Measurements from ENCODE around the gene TMEM62.
A peak's percentile ranks its signal among the peaks of the same experiment; 100 is the strongest.

Gene TMEM62

GRCh38 chr15:43105778-43106485 is 27.5 kb upstream of the TMEM62 start, which contains the start of gene UBR1:
Gene UBR1 (minus strand): TSS chr15:43106038. CDS start chr15:43106022, 16 bp downstream.
- H3K36me3 ChIP-seq (ENCODE audit: insufficient read depth, low read length) = no peaks in the 10 kb centered on the region
- peak within 1 kb of the TSS; percentile 87 for H2AFZ ChIP-seq (ENCODE audit: low read length)
- peak within 1 kb of the TSS; percentile 99 for H3K4me2 ChIP-seq (ENCODE audit: low read depth, low read length, poor library complexity, severe bottlenecking)
- TF ChIP-seq CTCF (conservative IDR thresholded peaks at IDR 0.05; ENCODE audit: low read length) (no peak), EZH2phosphoT487 (IDR thresholded peaks at IDR 0.05; ENCODE audit: borderline replicate concordance) (no peak)
- H3K9me2 ChIP-seq (replicated peaks; ENCODE audit: low read depth, low read length) = no peaks in the 10 kb centered on the region
- H3K27me3 ChIP-seq (ENCODE audit: insufficient read depth, low read length, poor library complexity, severe bottlenecking) = no peaks in the 10 kb centered on the region
- H3F3A ChIP-seq (ENCODE audit: low read depth) = no peaks in the 10 kb centered on the region
- H3K79me2 ChIP-seq (ENCODE audit: insufficient read depth, low read length) = peaks cover 51% of the 10 kb centered on the region
- peak within 1 kb of the TSS; percentile 89 for H3K4me3 ChIP-seq (ENCODE audit: low read length, poor library complexity, severe bottlenecking)
- H3K9ac ChIP-seq (ENCODE audit: low read depth, low read length, poor library complexity, severe bottlenecking) = peak within 1 kb of the TSS; percentile 85
- H4K20me1 ChIP-seq (ENCODE audit: insufficient read depth, low read length, poor library complexity, severe bottlenecking) = peaks cover 18% of the 10 kb centered on the region
- H3K4me1 ChIP-seq (ENCODE audit: insufficient read depth, low read length, poor library complexity, severe bottlenecking) = peaks cover 36% of the 10 kb centered on the region
- H3K9me3 ChIP-seq (ENCODE audit: insufficient read depth, low read depth, low read length) = no peaks in the 10 kb centered on the region

- H2AFZ ChIP-seq (ENCODE audit: low read length) = peak overlapping the region; percentile 87
- no peaks in the 10 kb centered on the region for H3K36me3 ChIP-seq (ENCODE audit: insufficient read depth, low read length)
- H3K27me3 ChIP-seq (ENCODE audit: insufficient read depth, low read length, poor library complexity, severe bottlenecking) = no peaks in the 10 kb centered on the region
- peaks cover 46% of the 10 kb centered on the region for H3K79me2 ChIP-seq (ENCODE audit: insufficient read depth, low read length)
- no peaks in the 10 kb centered on the region for H3K9me3 ChIP-seq (ENCODE audit: insufficient read depth, low read depth, low read length)
- H3K4me2 ChIP-seq (ENCODE audit: low read depth, low read length, poor library complexity, severe bottlenecking) = peak overlapping the region; percentile 99
- no peaks in the 10 kb centered on the region for H3K9me2 ChIP-seq (replicated peaks; ENCODE audit: low read depth, low read length)
- H4K20me1 ChIP-seq (ENCODE audit: insufficient read depth, low read length, poor library complexity, severe bottlenecking) = peaks cover 16% of the 10 kb centered on the region
- H3K4me1 ChIP-seq (ENCODE audit: insufficient read depth, low read length, poor library complexity, severe bottlenecking) = peaks cover 31% of the 10 kb centered on the region
- no peak for TF ChIP-seq EZH2phosphoT487 (IDR thresholded peaks at IDR 0.05; ENCODE audit: borderline replicate concordance)
- TF ChIP-seq CTCF (conservative IDR thresholded peaks at IDR 0.05; ENCODE audit: low read length) = no peak
- no peaks in the 10 kb centered on the region for H3F3A ChIP-seq (ENCODE audit: low read depth)
- H3K9ac ChIP-seq (ENCODE audit: low read depth, low read length, poor library complexity, severe bottlenecking) = peak overlapping the region; percentile 85
- peak overlapping the region; percentile 89 for H3K4me3 ChIP-seq (ENCODE audit: low read length, poor library complexity, severe bottlenecking)
Measured at GRCh38 chr15:43106486-43106829, 26.9 kb upstream of the TMEM62 start.

- H3K4me2 ChIP-seq (ENCODE audit: low read depth, low read length, poor library complexity, severe bottlenecking) = no peak overlapping the region
- peaks cover 35% of the 10 kb centered on the region for H3K79me2 ChIP-seq (ENCODE audit: insufficient read depth, low read length)
- no peaks in the 10 kb centered on the region for H3K27me3 ChIP-seq (ENCODE audit: insufficient read depth, low read length, poor library complexity, severe bottlenecking)
- H3K9me2 ChIP-seq (replicated peaks; ENCODE audit: low read depth, low read length) = no peaks in the 10 kb centered on the region
- TF ChIP-seq EZH2phosphoT487 (IDR thresholded peaks at IDR 0.05; ENCODE audit: borderline replicate concordance) (no peak), CTCF (conservative IDR thresholded peaks at IDR 0.05; ENCODE audit: low read length) (no peak)
- peaks cover 10% of the 10 kb centered on the region for H4K20me1 ChIP-seq (ENCODE audit: insufficient read depth, low read length, poor library complexity, severe bottlenecking)
- H3K4me1 ChIP-seq (ENCODE audit: insufficient read depth, low read length, poor library complexity, severe bottlenecking) = peaks cover 22% of the 10 kb centered on the region
- no peaks in the 10 kb centered on the region for H3K9me3 ChIP-seq (ENCODE audit: insufficient read depth, low read depth, low read length)
- H3F3A ChIP-seq (ENCODE audit: low read depth) = no peaks in the 10 kb centered on the region
- H3K4me3 ChIP-seq (ENCODE audit: low read length, poor library complexity, severe bottlenecking) = no peak overlapping the region
- H3K36me3 ChIP-seq (ENCODE audit: insufficient read depth, low read length) = no peaks in the 10 kb centered on the region
- no peak overlapping the region for H2AFZ ChIP-seq (ENCODE audit: low read length)
- no peak overlapping the region for H3K9ac ChIP-seq (ENCODE audit: low read depth, low read length, poor library complexity, severe bottlenecking)
Measured at GRCh38 chr15:43107751-43108150, 25.6 kb upstream of the TMEM62 start.
